Neural progenitor cell (in vitro differentiated cells): ENCODE measurements around the gene HOGA1.

Experiments
- EZH2 ChIP-seq: fragments of 200-600 bp; sonication (generic); IDR thresholded peaks from 2 replicates; pipeline ENCODE4 v1.6.1; 2017; ENCODE audit warnings: antibody characterized with exemption, mild to moderate bottlenecking, moderate library complexity
- TF ChIP-seq, protein P1 (sequence below): fragments of 200-600 bp; sonication (generic); IDR thresholded peaks from 2 replicates; pipeline ENCODE4 v1.5.1; 2017; ENCODE audit warnings: antibody characterized with exemption, mild to moderate bottlenecking

DNA sequence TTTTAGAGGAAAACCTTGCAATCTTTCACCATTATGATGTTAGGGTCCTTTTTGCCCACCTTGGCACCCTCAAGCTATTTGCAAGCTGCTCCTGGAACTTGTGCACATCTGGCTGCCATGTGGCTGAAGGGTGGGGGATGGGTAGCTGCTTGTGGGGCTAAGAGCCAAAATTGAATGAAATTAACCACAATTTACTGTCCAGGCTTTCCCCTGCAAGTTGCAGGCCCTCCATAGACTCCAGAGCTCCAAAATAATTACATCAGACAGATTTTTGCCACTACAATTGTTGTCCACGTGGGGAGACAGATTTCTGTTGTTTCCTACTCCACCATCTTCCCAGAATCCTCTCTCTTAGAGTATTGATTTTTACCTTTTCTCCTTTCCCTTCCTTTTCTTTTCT, 75.4 kb downstream of the HOGA1 start:
- TF ChIP-seq, protein P1, sequence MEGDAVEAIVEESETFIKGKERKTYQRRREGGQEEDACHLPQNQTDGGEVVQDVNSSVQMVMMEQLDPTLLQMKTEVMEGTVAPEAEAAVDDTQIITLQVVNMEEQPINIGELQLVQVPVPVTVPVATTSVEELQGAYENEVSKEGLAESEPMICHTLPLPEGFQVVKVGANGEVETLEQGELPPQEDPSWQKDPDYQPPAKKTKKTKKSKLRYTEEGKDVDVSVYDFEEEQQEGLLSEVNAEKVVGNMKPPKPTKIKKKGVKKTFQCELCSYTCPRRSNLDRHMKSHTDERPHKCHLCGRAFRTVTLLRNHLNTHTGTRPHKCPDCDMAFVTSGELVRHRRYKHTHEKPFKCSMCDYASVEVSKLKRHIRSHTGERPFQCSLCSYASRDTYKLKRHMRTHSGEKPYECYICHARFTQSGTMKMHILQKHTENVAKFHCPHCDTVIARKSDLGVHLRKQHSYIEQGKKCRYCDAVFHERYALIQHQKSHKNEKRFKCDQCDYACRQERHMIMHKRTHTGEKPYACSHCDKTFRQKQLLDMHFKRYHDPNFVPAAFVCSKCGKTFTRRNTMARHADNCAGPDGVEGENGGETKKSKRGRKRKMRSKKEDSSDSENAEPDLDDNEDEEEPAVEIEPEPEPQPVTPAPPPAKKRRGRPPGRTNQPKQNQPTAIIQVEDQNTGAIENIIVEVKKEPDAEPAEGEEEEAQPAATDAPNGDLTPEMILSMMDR, result no peak
- no peak for TF ChIP-seq EZH2
